Stimulated activated CD8-positive, alpha-beta memory T cell treated with anti-CD3 and anti-CD28 coated beads, Interleukin-2, amount 100 ng/mL, for 1 hour (primary cell): Measurements from ENCODE around the gene TMCO4.
"Not testable (repeated sequence)": the region's sequence is repeated elsewhere in the genome, so short reads cannot be mapped to it uniquely, and the experiment has no call there.

Experiments
- DNase-seq, 2 donors: peaks; one replicate each; pipeline ENCODE4 v3.0.0-alpha.2; 2020; ENCODE audit warnings: low read depth in 2 of 2

The TMCO4 gene

GRCh38 chr1:19799230-19800075 lies at the start of gene TMCO4:
TSS of gene TMCO4 (minus strand) at chr1:19799916. CDS start at chr1:19780758, 19,158 bp downstream.
- peak; percentile 5 to 9 for DNase-seq

DNA sequence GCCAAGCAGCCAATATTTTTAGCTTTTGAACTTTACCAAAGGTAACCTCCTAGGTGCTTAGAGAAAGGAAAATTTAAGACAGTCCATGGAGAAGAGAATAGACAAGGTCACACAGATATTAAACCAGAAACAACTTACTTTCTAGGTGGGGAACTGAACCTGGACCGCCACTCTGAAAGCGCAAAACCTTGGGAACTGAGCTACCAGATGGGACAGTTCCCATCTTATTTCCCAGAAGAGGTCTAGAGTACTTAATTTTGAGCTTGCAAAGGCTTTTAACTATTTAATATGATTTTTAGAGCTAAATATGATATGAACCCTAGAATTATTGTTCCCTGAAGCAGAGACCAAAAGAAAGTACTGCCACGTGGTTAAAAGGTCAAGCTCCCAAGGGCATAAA lies 49.6 kb upstream of the TMCO4 start:
- DNase-seq = not testable (repeated sequence)

DNA sequence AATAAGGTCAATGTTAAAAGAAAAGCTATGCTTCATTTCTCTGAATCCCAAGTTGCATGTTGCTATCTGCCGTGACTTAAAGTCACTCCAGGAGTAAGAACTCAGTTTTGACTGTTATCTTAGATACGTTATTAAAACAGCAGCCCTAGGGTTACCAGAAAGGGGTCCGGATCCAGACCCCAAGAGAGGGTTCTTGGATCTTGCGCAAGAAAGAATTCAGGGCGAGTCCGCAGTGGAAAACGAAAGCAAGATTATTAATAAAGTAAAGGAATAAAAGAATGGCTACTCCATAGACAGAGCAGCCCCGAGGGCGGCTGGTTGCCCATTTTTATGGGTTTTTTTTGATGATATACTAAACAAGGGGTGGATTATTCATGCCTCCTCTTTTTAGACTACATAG lies 47.6 kb upstream of the TMCO4 start:
- not testable (repeated sequence) for DNase-seq

DNA sequence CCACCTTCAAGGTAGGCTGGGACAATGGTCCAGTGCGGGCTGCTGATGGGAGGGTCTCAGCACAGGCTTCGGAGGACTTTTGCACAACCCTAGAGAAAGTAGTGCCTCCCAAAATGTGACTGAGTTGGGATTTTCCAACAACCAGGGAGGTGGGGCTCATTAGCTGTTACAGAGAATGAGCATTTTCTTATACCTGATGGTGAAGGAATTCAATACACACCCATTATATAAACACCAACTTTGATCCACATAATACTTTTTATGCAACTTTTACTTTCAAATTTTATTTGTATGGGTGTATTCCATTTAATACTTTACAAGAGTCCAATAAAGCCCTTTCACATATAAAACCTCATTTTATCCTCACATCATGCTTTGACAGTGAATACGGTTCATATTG lies 46.6 kb upstream of the TMCO4 start:
- DNase-seq = no peak

GRCh38 chr1:19845555-19845954 lies 45.8 kb upstream of the TMCO4 start:
- DNase-seq = no peak

GRCh38 chr1:19844731-19845495 lies 45.2 kb upstream of the TMCO4 start:
- no peak for DNase-seq

DNA sequence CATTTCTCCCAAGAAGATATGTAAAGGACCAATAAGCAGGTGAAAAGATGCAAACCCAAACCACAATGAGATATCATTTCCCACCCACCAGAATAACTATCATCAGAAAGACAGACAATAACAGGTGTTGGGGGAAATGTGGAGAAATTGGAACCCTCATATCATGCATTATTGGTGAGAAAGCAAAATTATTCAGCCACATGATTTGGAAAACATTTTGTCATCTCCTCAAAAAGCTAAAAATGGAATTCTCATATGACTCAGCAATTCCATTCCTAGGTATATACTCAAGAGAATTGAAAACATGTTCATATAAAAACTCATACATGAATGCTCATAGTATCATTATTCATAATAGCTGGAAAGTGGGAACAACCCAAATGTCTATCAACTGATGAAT lies 40.5 kb upstream of the TMCO4 start:
- no peak for DNase-seq

- no peak for DNase-seq
These were observed 38.1 kb upstream of the TMCO4 start for GRCh38 chr1:19837866-19838265.

- DNase-seq = no peak
These were observed 35.9 kb upstream of the TMCO4 start for GRCh38 chr1:19835578-19835977.

DNA sequence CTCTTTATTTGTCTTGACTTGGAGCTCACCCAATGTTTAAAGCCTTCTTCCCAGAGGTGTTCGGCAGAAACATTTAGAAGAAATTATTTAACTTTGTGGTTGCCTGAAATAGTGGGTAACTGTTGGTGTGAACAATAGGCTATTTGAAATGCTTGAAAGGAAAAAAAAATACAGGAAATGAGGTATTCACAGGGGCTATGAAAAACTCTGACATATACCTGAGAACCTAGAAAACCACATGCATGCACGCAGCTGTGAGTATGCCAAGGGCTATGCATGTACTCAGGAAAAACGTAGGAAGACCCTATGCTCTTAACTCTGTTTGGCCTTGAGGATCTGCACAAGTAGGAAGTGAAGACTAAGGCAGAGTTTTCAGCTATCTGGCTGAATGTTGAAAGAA lies 31.7 kb upstream of the TMCO4 start:
- no peak for DNase-seq

DNA sequence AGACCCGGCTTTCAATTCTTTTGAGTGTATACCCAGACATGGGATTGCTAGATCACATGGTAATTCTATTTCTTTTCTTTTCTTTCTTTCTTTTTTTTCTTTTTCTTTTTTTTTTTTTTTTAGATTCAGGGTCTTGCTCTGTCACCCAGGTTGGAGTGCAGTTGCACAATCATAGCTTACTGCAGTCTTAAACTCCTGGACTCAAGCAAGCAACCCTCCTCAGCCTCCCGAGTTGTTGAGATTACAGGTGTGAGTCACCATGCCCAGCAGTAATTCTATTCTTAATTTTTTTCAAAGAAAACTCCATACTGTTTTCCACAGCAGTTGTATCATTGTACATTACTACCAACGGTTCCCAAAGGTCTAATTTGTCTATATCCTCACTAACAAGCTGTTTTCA lies 28.8 kb upstream of the TMCO4 start:
- no peak for DNase-seq

GRCh38 chr1:19825298-19825697 lies 25.6 kb upstream of the TMCO4 start:
- no peak for DNase-seq

GRCh38 chr1:19824541-19824940 lies 24.8 kb upstream of the TMCO4 start:
- DNase-seq = no peak

GRCh38 chr1:19824036-19824435 lies 24.3 kb upstream of the TMCO4 start:
- DNase-seq = no peak

DNA sequence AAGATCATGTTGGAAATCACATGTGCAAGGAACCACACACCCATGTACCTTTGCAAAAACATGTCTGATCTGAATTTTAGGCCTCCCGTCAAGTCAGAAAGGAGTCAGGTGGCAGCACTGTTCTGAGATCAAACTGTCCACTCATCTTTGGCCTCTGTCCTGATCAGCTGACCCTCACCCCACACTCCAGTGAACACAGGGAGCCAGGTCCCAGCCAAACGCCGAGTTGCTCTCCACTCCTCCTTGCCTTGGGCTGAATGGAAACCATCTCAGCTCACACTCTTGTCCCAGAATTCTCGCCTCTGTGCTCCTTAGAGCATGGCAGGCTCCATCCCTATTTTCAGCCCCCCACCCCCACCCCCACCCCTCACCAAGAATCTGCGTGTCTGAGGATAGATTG lies 20.0 kb upstream of the TMCO4 start:
- DNase-seq = no peak

- no peak for DNase-seq
These were observed 18.6 kb upstream of the TMCO4 start for GRCh38 chr1:19818324-19818723.

GRCh38 chr1:19817160-19817559 lies 17.4 kb upstream of the TMCO4 start:
- DNase-seq = no peak

- not testable (repeated sequence) for DNase-seq
These were observed 17.0 kb upstream of the TMCO4 start for GRCh38 chr1:19816737-19817086.

DNA sequence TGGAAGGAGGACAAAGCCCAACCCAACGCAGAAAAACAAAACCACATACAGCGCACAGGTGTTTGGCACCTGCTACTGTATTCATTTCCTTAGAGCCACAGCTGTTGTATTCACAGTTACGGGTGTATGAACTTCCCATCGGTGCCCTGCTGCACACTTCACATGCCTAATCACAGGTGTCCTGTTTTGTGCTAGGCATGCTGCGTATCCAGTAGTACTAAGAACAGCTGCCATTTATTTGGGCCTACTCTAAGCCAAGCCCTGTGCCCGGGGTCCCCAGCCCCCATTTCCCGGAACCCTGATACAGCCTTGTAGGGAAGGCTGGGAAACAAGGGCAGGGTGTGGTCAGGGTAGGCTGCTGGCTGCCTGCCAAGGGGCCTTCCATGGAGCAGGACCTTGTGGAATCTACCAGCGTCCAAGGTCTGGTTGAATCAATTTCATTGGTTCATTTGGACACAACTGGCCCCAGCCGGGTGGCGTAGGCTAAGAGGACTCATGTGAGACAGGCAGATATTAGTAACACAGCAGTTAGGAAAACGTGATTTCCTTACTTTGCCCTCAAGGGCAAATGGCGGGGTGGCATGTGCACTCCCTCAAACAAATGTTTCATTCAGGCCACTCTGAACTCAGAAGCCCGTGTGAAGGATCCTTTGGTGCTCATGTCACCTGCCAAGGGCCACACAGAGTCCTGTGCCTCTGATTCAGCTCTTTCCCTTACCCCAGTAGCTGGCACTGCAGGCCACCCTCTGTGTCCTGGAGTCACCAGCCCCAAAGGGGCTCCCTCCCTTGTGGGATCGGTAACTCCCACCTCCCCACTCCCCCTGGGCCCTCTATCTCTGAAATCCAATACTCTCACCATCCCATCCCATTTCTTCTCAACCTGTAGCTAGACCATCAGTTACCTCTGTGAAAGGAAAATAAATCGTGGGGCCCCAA lies 16.4 kb upstream of the TMCO4 start:
- DNase-seq = no peak

DNA sequence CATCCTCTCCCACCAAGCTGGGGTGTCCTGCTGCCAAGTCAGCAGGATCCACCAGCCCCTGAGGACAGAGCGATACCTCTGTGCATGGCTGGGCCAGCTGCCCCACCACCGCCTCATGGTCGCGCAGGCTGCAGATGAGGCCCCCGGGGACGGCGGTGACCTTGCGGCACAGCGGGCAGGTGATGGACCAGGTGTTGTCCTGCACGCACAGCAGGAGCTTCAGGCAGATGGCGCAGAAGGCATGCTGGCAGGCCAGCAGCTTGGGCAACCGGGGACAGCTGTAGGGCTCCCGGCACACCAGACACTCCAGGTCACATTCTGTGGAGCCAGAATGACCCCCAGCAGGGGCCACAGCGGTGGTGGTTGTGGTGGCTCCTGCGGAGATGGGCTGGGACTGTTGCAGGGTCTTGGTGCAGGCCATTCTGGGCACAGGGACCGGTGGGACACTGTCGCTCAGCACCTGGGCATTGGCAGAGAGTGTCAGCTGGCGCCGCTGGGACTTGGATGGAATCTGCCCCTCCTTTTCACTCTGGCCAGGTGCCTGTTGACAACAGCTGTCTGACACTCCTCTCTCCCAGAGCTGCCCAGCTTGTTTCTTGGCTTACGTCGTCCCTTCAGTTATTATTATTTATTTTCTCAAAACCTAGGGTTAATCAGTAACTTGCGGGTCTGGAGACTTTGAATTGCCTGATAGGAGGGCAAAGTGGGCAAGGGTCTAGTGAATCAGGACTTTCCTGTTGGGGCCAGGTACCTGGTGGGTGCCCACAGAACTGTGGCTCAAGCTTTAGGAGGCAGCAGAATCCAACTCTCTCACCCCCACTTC lies 15.2 kb upstream of the TMCO4 start, which contains the start of gene RNF186:
Gene RNF186 (minus strand): TSS at position 603 of the 823 bp plus-strand sequence. CDS start 182 bp downstream, at position 421.
- no peak for DNase-seq

DNA sequence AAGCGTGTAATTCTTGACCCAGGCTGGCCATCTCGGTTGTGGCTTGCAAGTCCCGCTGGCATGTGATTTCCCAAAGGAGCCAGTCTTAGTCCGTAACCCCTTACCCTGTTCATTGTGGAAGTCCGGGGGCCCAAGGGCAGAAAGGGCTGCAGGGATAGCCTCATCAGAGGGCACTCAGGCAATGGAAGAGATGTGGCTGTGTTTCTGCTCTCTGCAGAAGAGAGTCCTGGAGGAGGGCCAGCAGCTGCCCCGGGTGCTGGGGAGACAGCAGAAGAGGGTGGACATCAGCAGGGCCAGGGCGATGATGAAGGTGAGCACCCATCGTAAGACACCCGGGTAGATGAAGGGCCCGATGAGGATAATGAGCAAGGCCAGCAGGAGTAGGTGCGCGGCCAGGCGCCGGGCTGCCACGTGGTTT lies 14.5 kb upstream of the TMCO4 start:
- DNase-seq = no peak
